GM23338 (cell line): Measurements from ENCODE around the gene TNNT1. TPM values are rescaled to one million over a fixed set of nuclear protein-coding genes. Genes with fewer than 3 reads are reported as not detected.
A peak's percentile ranks its signal among the peaks of the same experiment; 100 is the strongest.

Experiments used
- ATAC-seq: fragments of 200-7000 bp; cut with Tn5 transposase; 3 replicates; pipeline ENCODE4 v1.9.1; 2020
- DNase-seq: peaks from one replicate; pipeline ENCODE4 v3.0.0-alpha.2; 2015; ENCODE audit warnings: low spot score
- H2AFZ ChIP-seq: fragments of 200-600 bp; sonication (generic); 2 replicates; pipeline ENCODE4 v1.8.0; 2016; ENCODE audit warnings: antibody characterized with exemption, mild to moderate bottlenecking, moderate library complexity
- H3F3A ChIP-seq: fragments of 200-600 bp; sonication (generic); replicated peaks from 2 replicates; pipeline ENCODE4 v1.8.0; 2017; ENCODE audit warnings: antibody characterized with exemption, mixed run types, low read depth
- H3K27ac ChIP-seq: fragments of 200-600 bp; sonication (generic); 2 replicates; pipeline ENCODE4 v1.6.1; 2016; ENCODE audit warnings: low read depth
- H3K27me3 ChIP-seq: fragments of 200-600 bp; sonication (generic); 2 replicates; pipeline ENCODE4 v1.8.0; 2016; ENCODE audit warnings: mild to moderate bottlenecking, mixed run types, moderate library complexity; ENCODE audit not compliant: insufficient read depth
- H3K36me3 ChIP-seq: fragments of 200-600 bp; sonication (generic); 2 replicates; pipeline ENCODE4 v1.8.0; 2016; ENCODE audit warnings: mild to moderate bottlenecking; ENCODE audit not compliant: insufficient read depth
- H3K4me1 ChIP-seq: fragments of 200-600 bp; sonication (generic); 2 replicates; pipeline ENCODE4 v1.8.0; 2016; ENCODE audit warnings: mild to moderate bottlenecking, moderate library complexity; ENCODE audit not compliant: insufficient read depth
- H3K4me2 ChIP-seq: fragments of 200-600 bp; sonication (generic); 2 replicates; pipeline ENCODE4 v1.7.1; 2017; ENCODE audit warnings: mixed run types
- H3K4me3 ChIP-seq: fragments of 200-600 bp; sonication (generic); 2 replicates; pipeline ENCODE4 v1.6.1; 2016; ENCODE audit warnings: mixed run types
- H3K79me2 ChIP-seq: fragments of 200-600 bp; sonication (generic); replicated peaks from 2 replicates; pipeline ENCODE4 v1.8.0; 2017; ENCODE audit warnings: mild to moderate bottlenecking; ENCODE audit not compliant: insufficient read depth
- H3K9me2 ChIP-seq: fragments of 200-600 bp; sonication (generic); 2 replicates; pipeline ENCODE4 v1.8.0; 2017; ENCODE audit not compliant: insufficient read depth
- H4K20me1 ChIP-seq: fragments of 200-600 bp; sonication (generic); replicated peaks from 2 replicates; pipeline ENCODE4 v1.8.0; 2017; ENCODE audit warnings: mild to moderate bottlenecking; ENCODE audit not compliant: insufficient read depth
- H3K27ac Mint-ChIP-seq: 2 replicates; pipeline ENCODE4 v1.8.0; 2020; ENCODE audit warnings: inconsistent platforms, mild to moderate bottlenecking, moderate library complexity, mixed read lengths
- H3K27me3 Mint-ChIP-seq: 3 replicates; pipeline ENCODE4 v1.8.0; 2022; ENCODE audit warnings: low read depth, mild to moderate bottlenecking, moderate library complexity, mixed read lengths, inconsistent platforms; ENCODE audit not compliant: insufficient read depth, poor library complexity
- H3K36me3 Mint-ChIP-seq: 3 replicates; pipeline ENCODE4 v1.8.0; 2021; ENCODE audit warnings: low read depth, mild to moderate bottlenecking, inconsistent platforms, moderate library complexity, mixed read lengths
- H3K4me1 Mint-ChIP-seq: 3 replicates; pipeline ENCODE4 v1.8.0; 2020; ENCODE audit warnings: mild to moderate bottlenecking, inconsistent platforms, mixed read lengths
- H3K4me3 Mint-ChIP-seq: 3 replicates; pipeline ENCODE4 v1.8.0; 2021; ENCODE audit warnings: moderate library complexity, mild to moderate bottlenecking, inconsistent platforms, mixed read lengths
- H3K9me3 Mint-ChIP-seq: 3 replicates; pipeline ENCODE4 v1.8.0; 2020; ENCODE audit warnings: moderate library complexity, mild to moderate bottlenecking, inconsistent platforms, mixed read lengths
- CREB1 ChIP-seq: fragments of 250-450 bp; sonication (Bioruptor Pico); IDR thresholded peaks from 2 replicates; pipeline ENCODE4 v1.5.0; 2020; ENCODE audit warnings: low read depth, mild to moderate bottlenecking, moderate library complexity
- CTCF ChIP-seq, 2 experiments: fragments of 200-600 bp in 1 of 2; sonication (generic) in 1 of 2; conservative IDR thresholded peaks; 2 replicates each; pipeline versions ENCODE4 v1.5.1 to v1.6.1; 2016 to 2017; ENCODE audit warnings: antibody characterized with exemption in 2 of 2, low read depth in 2 of 2, mild to moderate bottlenecking in 2 of 2, moderate library complexity in 1 of 2
- ETS1 ChIP-seq: IDR thresholded peaks from 2 replicates; pipeline ENCODE4 v1.6.1; 2016; ENCODE audit warnings: antibody characterized with exemption
- EZH2 ChIP-seq: fragments of 200-600 bp; sonication (generic); IDR thresholded peaks from one replicate; pipeline ENCODE4 v1.8.0; 2017; ENCODE audit warnings: antibody characterized with exemption, mild to moderate bottlenecking, low read depth; ENCODE audit not compliant: unreplicated experiment
- EZH2phosphoT487 ChIP-seq: fragments of 200-600 bp; sonication (generic); IDR thresholded peaks from one replicate; pipeline ENCODE4 v1.8.1; 2018; ENCODE audit warnings: antibody characterized with exemption; ENCODE audit not compliant: unreplicated experiment
- JUNB ChIP-seq: IDR thresholded peaks from one replicate; pipeline ENCODE4 v1.6.1; 2016; ENCODE audit warnings: antibody characterized with exemption; ENCODE audit not compliant: unreplicated experiment
- NANOG ChIP-seq: IDR thresholded peaks from 2 replicates; pipeline ENCODE4 v1.6.1; 2016; ENCODE audit warnings: antibody characterized with exemption, borderline replicate concordance
- POLR2AphosphoS5 ChIP-seq: IDR thresholded peaks from 2 replicates; pipeline ENCODE4 v1.6.1; 2016; ENCODE audit warnings: antibody characterized with exemption, low read depth
- REST ChIP-seq: IDR thresholded peaks from one replicate; pipeline ENCODE4 v1.6.1; 2018; ENCODE audit warnings: antibody characterized with exemption; ENCODE audit not compliant: unreplicated experiment
- STAT1 ChIP-seq: IDR thresholded peaks from one replicate; pipeline ENCODE4 v1.6.1; 2016; ENCODE audit warnings: antibody characterized with exemption; ENCODE audit not compliant: unreplicated experiment
- ZNF114 ChIP-seq: fragments of 250-450 bp; sonication (Bioruptor Pico); IDR thresholded peaks from 2 replicates; pipeline ENCODE4 v1.5.0; 2020; ENCODE audit warnings: mild to moderate bottlenecking, moderate library complexity
- ZNF331 ChIP-seq: fragments of 250-450 bp; sonication (Bioruptor Pico); IDR thresholded peaks from 2 replicates; pipeline ENCODE4 v1.5.0; 2020; ENCODE audit warnings: low read depth, mild to moderate bottlenecking, moderate library complexity
- ZNF462 ChIP-seq: fragments of 250-450 bp; sonication (Bioruptor Pico); IDR thresholded peaks from 2 replicates; pipeline ENCODE4 v1.5.0; 2020; ENCODE audit warnings: mild to moderate bottlenecking, moderate library complexity
- polyA plus RNA-seq: library from polyadenylated mRNA; unstranded; fragments of >200 nt; fragmentation: Nextera tagmentation; extraction: Ambion mirVana; gene quantifications from 2 replicates; pipeline ENCODE4 v1.2.1, GENCODE V29; 2016
- total RNA-seq: library from RNA; depleted of rRNA; stranded (reverse); fragments of >200 nt; shearing (Covaris generic); gene quantifications from 2 replicates; pipeline ENCODE4 v1.2.3, GENCODE V29; 2014

The TNNT1 gene
- total and polyA plus RNA-seq, 2 experiments from 2014 or later: 59.3 to 150 TPM

GRCh38 chr19:55166530-55167268, 17.7 kb upstream of the TNNT1 start, which contains the start of gene DNAAF3:
TSS of gene DNAAF3 (minus strand) at chr19:55166613. CDS start at chr19:55166413, 200 bp downstream.
- peak; percentile 99 for DNase-seq
- H3K27ac Mint-ChIP-seq: peak within 1 kb of the TSS; percentile 99
- TF ChIP-seq NANOG (no peak), ZNF331 (CRISPR knock-in tag) (no peak), CREB1 (CRISPR knock-in tag) (no peak; the same call in none of the 2 replicates), ETS1 (no peak), CTCF (conservative IDR thresholded peaks at IDR 0.05; ENCODE audit: low read depth in 2 of 2) (no peak), EZH2phosphoT487 (no peak), POLR2AphosphoS5 (no peak), ZNF114 (CRISPR knock-in tag) (no peak), EZH2 (no peak), REST (no peak), STAT1 (no peak), JUNB (no peak), ZNF462 (CRISPR knock-in tag) (no peak)
- Histone ChIP-seq H4K20me1 (no peaks in the 10 kb centered on the region), H2AFZ (peak within 1 kb of the TSS; percentile 50), H3K79me2 (no peaks in the 10 kb centered on the region), H3K27me3 (peaks cover 50% of the 10 kb centered on the region), H3K4me1 (peaks cover 6% of the 10 kb centered on the region; the same call in 1 of the 2 replicates), H3K4me2 (peak within 1 kb of the TSS; percentile 80), H3K27ac (no peak within 1 kb of the TSS), H3K9me2 (no peaks in the 10 kb centered on the region), H3F3A (0 out of 2 replicates have a peak, but pooled peaks cover 3% of the 10 kb centered on the region), H3K36me3 (no peaks in the 10 kb centered on the region), H3K4me3 (peak within 1 kb of the TSS; percentile 58)
- H3K36me3 Mint-ChIP-seq: no peaks in the 10 kb centered on the region
- peak within 1 kb of the TSS; percentile 85 for H3K4me3 Mint-ChIP-seq
- peak; percentile 93 for ATAC-seq
- H3K27me3 Mint-ChIP-seq: peaks cover 30% of the 10 kb centered on the region
- H3K9me3 Mint-ChIP-seq: no peaks in the 10 kb centered on the region
- H3K4me1 Mint-ChIP-seq: peaks cover 11% of the 10 kb centered on the region; the same call in 2 of the 3 replicates
